OCI-LY1 (cell line): Measurements from ENCODE around the gene OTOG.

Experiments
- CTCF ChIP-seq: fragments of 200-600 bp; sonication (generic), shearing (Covaris generic); IDR thresholded peaks from 2 replicates; pipeline ENCODE4 v1.5.1; 2017; ENCODE audit warnings: mild to moderate bottlenecking, antibody characterized with exemption, low read length, moderate library complexity, mixed read lengths
- EZH2 ChIP-seq: fragments of 200-600 bp; sonication (generic), shearing (Covaris generic); IDR thresholded peaks from 2 replicates; pipeline ENCODE4 v1.8.0; 2017; ENCODE audit warnings: borderline replicate concordance, mixed run types, mild to moderate bottlenecking, antibody characterized with exemption, low read length, moderate library complexity, mixed read lengths

- TF ChIP-seq CTCF, result no peak
- no peak for TF ChIP-seq EZH2
Measured at GRCh38 chr11:17559341-17560087, 12.5 kb downstream of the OTOG start.
